ENCODE measurements around the gene SLC35D1. TPM values are rescaled to one million over a fixed set of nuclear protein-coding genes. Genes with fewer than 3 reads are reported as not detected.

Gene SLC35D1
- polyA plus RNA-seq, 1 of the 3 experiments (the other 2 are of a cell fraction): 4.8 TPM

DNA sequence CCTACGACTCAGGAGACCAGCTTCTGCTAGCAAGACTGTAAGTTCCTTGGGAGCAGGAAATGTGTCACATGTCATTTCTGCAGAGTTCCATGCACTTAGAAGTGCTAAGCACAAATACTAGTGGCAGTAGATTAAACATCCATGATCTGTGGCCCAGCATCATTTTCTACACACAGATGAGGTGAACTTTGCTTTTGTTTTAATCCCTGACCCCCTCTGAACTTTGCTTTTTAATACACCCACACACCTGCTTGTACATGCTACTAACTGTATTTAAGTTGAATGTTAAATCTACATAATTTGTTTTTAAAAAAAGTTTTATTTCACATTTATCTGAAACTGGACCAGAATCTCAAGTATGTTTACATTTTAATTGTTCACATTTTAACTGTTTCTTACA lies 24.5 kb downstream of the SLC35D1 start:
- H3F3A ChIP-seq (replicated peaks; ENCODE audit: insufficient read depth): no peaks in the 10 kb centered on the region
- H3K9ac ChIP-seq: no peak overlapping the region
- H3K79me2 ChIP-seq (ENCODE audit: insufficient read depth): no peaks in the 10 kb centered on the region
- H3K4me2 ChIP-seq: no peak overlapping the region
- H3K27ac ChIP-seq (ENCODE audit: low read depth in 2 of 2, low read length in 1 of 2): no peak overlapping the region
- no peaks in the 10 kb centered on the region; a peak in 1 of 4 replicates for H3K4me1 ChIP-seq (ENCODE audit: control insufficient read depth in 1 of 2, insufficient read depth in 2 of 2, low read depth in 1 of 2, low read length in 1 of 2)
- peaks cover 14 to 27% of the 10 kb centered on the region in 2 experiments for H3K36me3 ChIP-seq (replicated peaks in 1 of 2; ENCODE audit: control insufficient read depth in 1 of 2, insufficient read depth in 2 of 2, low read length in 1 of 2)
- no peaks in the 10 kb centered on the region for H3K27me3 ChIP-seq (ENCODE audit: insufficient read depth)
- H3K9me2 ChIP-seq: no peaks in the 10 kb centered on the region
- ChIA-PET POLR2A (no interaction called here), CTCF (no interaction called here)
- H4K20me1 ChIP-seq (ENCODE audit: insufficient read depth): no peaks in the 10 kb centered on the region
- no peak for DNase-seq
- no peak for TF ChIP-seq EP300 (IDR thresholded peaks at IDR 0.05; ENCODE audit: borderline replicate concordance in 1 of 2, low read depth in 1 of 2, low read length in 1 of 2)
- TF ChIP-seq MEF2A (IDR thresholded peaks at IDR 0.05; ENCODE audit: borderline replicate concordance, low read depth): no peak
- TF ChIP-seq NFIC (IDR thresholded peaks at IDR 0.05; ENCODE audit: borderline replicate concordance): no peak
- TF ChIP-seq JUND (IDR thresholded peaks at IDR 0.05): no peak
- TF ChIP-seq GABPA (IDR thresholded peaks at IDR 0.05; ENCODE audit: low read depth): no peak
- TF ChIP-seq, protein P1, sequence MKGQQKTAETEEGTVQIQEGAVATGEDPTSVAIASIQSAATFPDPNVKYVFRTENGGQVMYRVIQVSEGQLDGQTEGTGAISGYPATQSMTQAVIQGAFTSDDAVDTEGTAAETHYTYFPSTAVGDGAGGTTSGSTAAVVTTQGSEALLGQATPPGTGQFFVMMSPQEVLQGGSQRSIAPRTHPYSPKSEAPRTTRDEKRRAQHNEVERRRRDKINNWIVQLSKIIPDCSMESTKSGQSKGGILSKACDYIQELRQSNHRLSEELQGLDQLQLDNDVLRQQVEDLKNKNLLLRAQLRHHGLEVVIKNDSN (IDR thresholded peaks at IDR 0.05; ENCODE audit: borderline replicate concordance, low read depth): no peak
- no peak for TF ChIP-seq ELF1 (IDR thresholded peaks at IDR 0.05)
- TF ChIP-seq, protein P2, sequence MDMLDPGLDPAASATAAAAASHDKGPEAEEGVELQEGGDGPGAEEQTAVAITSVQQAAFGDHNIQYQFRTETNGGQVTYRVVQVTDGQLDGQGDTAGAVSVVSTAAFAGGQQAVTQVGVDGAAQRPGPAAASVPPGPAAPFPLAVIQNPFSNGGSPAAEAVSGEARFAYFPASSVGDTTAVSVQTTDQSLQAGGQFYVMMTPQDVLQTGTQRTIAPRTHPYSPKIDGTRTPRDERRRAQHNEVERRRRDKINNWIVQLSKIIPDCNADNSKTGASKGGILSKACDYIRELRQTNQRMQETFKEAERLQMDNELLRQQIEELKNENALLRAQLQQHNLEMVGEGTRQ (IDR thresholded peaks at IDR 0.05; ENCODE audit: borderline replicate concordance, low read depth, low read length): no peak
- TF ChIP-seq FOXM1 (IDR thresholded peaks at IDR 0.05; ENCODE audit: low read depth): no peak
- TF ChIP-seq RXRA (IDR thresholded peaks at IDR 0.05; ENCODE audit: borderline replicate concordance, low read depth): no peak
- no peak for TF ChIP-seq FOSL2 (IDR thresholded peaks at IDR 0.05; ENCODE audit: borderline replicate concordance, low read depth)
- TF ChIP-seq TCF12 (IDR thresholded peaks at IDR 0.05): no peak
- no peak for TF ChIP-seq TAF1 (IDR thresholded peaks at IDR 0.05; ENCODE audit: borderline replicate concordance, low read depth, low read length)
- TF ChIP-seq SIN3A (IDR thresholded peaks at IDR 0.05; ENCODE audit: borderline replicate concordance, low read depth, low read length): no peak
- H2AFZ ChIP-seq (ENCODE audit: low read depth): no peak overlapping the region
- no peaks in the 10 kb centered on the region for H3K9me3 ChIP-seq
- WGBS (ENCODE audit: low lambda C conversion rate): 87% methylated on average over 1 of the region's 1 CpG
- H3K4me3 ChIP-seq (ENCODE audit: low read depth in 2 of 2, low read length in 1 of 2): no peak overlapping the region

DNA sequence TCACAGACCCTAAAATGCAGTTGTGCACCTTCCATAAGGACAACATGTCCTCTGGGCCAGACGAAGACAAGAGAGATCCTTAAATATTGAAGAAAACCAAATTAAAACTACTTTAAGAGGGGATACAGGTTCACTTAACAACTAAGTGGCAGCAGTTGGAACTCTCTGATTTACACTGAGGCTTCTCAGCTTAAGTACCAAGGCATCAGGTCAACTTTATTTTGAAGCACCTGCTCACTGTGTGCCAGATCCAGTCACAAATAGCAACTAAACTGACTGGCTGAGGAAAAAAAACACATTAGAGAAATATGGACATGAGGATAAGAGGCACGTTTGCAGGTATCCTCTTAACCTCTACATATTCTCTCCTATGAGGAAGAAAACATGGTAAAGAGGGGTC lies 33.2 kb downstream of the SLC35D1 start:
- WGBS (ENCODE audit: low lambda C conversion rate): 86% methylated on average over 2 of the region's 2 CpGs
- H3K27me3 ChIP-seq (ENCODE audit: insufficient read depth): no peaks in the 10 kb centered on the region
- peak overlapping the region in 1 of 2 experiments; percentile 61; a peak in 2 of 4 replicates for H3K27ac ChIP-seq (ENCODE audit: low read depth in 2 of 2, low read length in 1 of 2)
- TF ChIP-seq, protein P3, sequence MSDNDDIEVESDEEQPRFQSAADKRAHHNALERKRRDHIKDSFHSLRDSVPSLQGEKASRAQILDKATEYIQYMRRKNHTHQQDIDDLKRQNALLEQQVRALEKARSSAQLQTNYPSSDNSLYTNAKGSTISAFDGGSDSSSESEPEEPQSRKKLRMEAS (IDR thresholded peaks at IDR 0.05; ENCODE audit: low read depth): no peak
- TF ChIP-seq TCF12 (IDR thresholded peaks at IDR 0.05): no peak
- TF ChIP-seq TEAD4 (IDR thresholded peaks at IDR 0.05; ENCODE audit: borderline replicate concordance, insufficient read depth): no peak
- TF ChIP-seq JUND (IDR thresholded peaks at IDR 0.05): no peak
- no peak for TF ChIP-seq MEF2A (IDR thresholded peaks at IDR 0.05; ENCODE audit: borderline replicate concordance, low read depth)
- TF ChIP-seq, protein P2 (IDR thresholded peaks at IDR 0.05; ENCODE audit: borderline replicate concordance, low read depth, low read length): no peak
- no peak for TF ChIP-seq NFIC (IDR thresholded peaks at IDR 0.05; ENCODE audit: borderline replicate concordance)
- TF ChIP-seq, protein P4, sequence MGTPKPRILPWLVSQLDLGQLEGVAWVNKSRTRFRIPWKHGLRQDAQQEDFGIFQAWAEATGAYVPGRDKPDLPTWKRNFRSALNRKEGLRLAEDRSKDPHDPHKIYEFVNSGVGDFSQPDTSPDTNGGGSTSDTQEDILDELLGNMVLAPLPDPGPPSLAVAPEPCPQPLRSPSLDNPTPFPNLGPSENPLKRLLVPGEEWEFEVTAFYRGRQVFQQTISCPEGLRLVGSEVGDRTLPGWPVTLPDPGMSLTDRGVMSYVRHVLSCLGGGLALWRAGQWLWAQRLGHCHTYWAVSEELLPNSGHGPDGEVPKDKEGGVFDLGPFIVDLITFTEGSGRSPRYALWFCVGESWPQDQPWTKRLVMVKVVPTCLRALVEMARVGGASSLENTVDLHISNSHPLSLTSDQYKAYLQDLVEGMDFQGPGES (IDR thresholded peaks at IDR 0.05; ENCODE audit: low read depth, low read length): no peak
- no peak for TF ChIP-seq TAF1 (IDR thresholded peaks at IDR 0.05; ENCODE audit: borderline replicate concordance, low read depth, low read length)
- TF ChIP-seq CHD2 (IDR thresholded peaks at IDR 0.05; ENCODE audit: low read length, partially characterized antibody): no peak
- TF ChIP-seq, protein P5, sequence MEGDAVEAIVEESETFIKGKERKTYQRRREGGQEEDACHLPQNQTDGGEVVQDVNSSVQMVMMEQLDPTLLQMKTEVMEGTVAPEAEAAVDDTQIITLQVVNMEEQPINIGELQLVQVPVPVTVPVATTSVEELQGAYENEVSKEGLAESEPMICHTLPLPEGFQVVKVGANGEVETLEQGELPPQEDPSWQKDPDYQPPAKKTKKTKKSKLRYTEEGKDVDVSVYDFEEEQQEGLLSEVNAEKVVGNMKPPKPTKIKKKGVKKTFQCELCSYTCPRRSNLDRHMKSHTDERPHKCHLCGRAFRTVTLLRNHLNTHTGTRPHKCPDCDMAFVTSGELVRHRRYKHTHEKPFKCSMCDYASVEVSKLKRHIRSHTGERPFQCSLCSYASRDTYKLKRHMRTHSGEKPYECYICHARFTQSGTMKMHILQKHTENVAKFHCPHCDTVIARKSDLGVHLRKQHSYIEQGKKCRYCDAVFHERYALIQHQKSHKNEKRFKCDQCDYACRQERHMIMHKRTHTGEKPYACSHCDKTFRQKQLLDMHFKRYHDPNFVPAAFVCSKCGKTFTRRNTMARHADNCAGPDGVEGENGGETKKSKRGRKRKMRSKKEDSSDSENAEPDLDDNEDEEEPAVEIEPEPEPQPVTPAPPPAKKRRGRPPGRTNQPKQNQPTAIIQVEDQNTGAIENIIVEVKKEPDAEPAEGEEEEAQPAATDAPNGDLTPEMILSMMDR (IDR thresholded peaks at IDR 0.05): no peak
- no peak for TF ChIP-seq RAD21 (IDR thresholded peaks at IDR 0.05; ENCODE audit: low read length)
- no peak overlapping the region for H2AFZ ChIP-seq (ENCODE audit: low read depth)
- H3F3A ChIP-seq (replicated peaks; ENCODE audit: insufficient read depth): peaks cover 6% of the 10 kb centered on the region
- no peaks in the 10 kb centered on the region for H3K79me2 ChIP-seq (ENCODE audit: insufficient read depth)
- ChIA-PET CTCF (interaction anchor here (0.6 to 1.9 kb wide), 3 partner anchors 23 to 128 kb away, joined by 3 to 5 read pairs (median 3); no protein-coding TSS in a partner anchor), POLR2A (no interaction called here)
- H3K9me2 ChIP-seq: no peaks in the 10 kb centered on the region
- peaks cover 6 to 20% of the 10 kb centered on the region in 2 experiments; a peak in 3 of 4 replicates for H3K4me1 ChIP-seq (ENCODE audit: control insufficient read depth in 1 of 2, insufficient read depth in 2 of 2, low read depth in 1 of 2, low read length in 1 of 2)
- no peak for DNase-seq
- H3K9ac ChIP-seq: no peak overlapping the region
- H3K9me3 ChIP-seq: no peaks in the 10 kb centered on the region
- peaks cover 33 to 34% of the 10 kb centered on the region in 2 experiments for H3K36me3 ChIP-seq (replicated peaks in 1 of 2; ENCODE audit: control insufficient read depth in 1 of 2, insufficient read depth in 2 of 2, low read length in 1 of 2)
- no peaks in the 10 kb centered on the region for H4K20me1 ChIP-seq (ENCODE audit: insufficient read depth)
- H3K4me3 ChIP-seq (ENCODE audit: low read depth in 2 of 2, low read length in 1 of 2): no peak overlapping the region
- H3K4me2 ChIP-seq: 0 out of 2 replicates have a peak overlapping the region, but pooled peaks have one; percentile 5
